ENCODE data around the gene MCAM. TPM values are rescaled to one million over a fixed set of nuclear protein-coding genes. Genes with fewer than 3 reads are reported as not detected.

The MCAM gene
- polyA plus RNA-seq, 3 donors = not detected

DNA sequence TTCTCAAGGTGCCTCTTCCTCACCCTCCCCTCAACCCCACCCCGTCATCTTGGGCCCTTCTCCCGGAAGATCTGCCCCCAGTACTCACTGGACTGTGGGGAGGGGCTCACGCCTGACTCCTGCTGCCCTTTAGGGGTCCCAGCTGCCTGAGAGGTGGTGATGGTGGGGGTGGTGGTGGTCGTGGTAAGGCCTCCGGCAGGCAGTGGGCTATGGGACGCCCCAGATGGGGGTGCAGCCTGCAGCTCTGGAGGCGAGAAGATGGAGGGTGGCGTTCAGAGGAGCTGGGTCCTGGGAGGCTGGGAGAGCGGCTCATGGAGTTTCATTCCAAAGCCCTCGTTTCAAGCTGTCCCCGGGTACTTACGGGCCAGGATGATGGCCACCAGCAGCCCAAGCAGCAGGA is 28.8 kb upstream of the MCAM start:
- peaks cover 12 to 31% of the 10 kb centered on the region in 2 donors for H3K27me3 ChIP-seq (ENCODE audit: control insufficient read depth in 2 of 2, insufficient read depth in 2 of 2, low read length in 2 of 2)
- Mint-ChIP-seq H3K36me3 (peaks cover 0 to 4% of the 10 kb centered on the region in 2 donors), H3K4me1 (peaks cover 8% of the 10 kb centered on the region), H3K9me3 (peaks cover 0 to 6% (median 3%) of the 10 kb centered on the region in 7 donors), H3K27ac (no peak overlapping the region), H3K27me3 (ENCODE audit: low read depth in 3 of 3) (peaks cover 35 to 55% (median 53%) of the 10 kb centered on the region in 3 donors), H3K4me3 (no peak overlapping the region)
- peaks cover 0 to 4% of the 10 kb centered on the region in 2 donors for H3K9me3 ChIP-seq (replicated peaks in 1 of 2; ENCODE audit: control insufficient read depth in 1 of 2, insufficient read depth in 1 of 2, low read length in 2 of 2)
- H3K27ac ChIP-seq (ENCODE audit: low read depth in 1 of 2, low read length in 2 of 2) = no peak overlapping the region
- no peak for DNase-seq
- no peak overlapping the region for H3K4me3 ChIP-seq (replicated peaks in 1 of 3; ENCODE audit: low read depth in 2 of 3, low read length in 3 of 3)
- no peak overlapping the region for H2AFZ ChIP-seq (ENCODE audit: insufficient read depth, low read depth, low read length, poor library complexity, severe bottlenecking)
- WGBS (ENCODE audit: insufficient coverage) = 90% methylated on average over 10 of the region's 12 CpGs
- H3K79me2 ChIP-seq (ENCODE audit: insufficient read depth, low read length) = no peaks in the 10 kb centered on the region
- intact Hi-C loops (cut with micrococcal nuclease) = no loop called here
- no peaks in the 10 kb centered on the region for H3K36me3 ChIP-seq (replicated peaks in 1 of 2; ENCODE audit: control insufficient read depth in 1 of 2, insufficient read depth in 2 of 2, low read length in 2 of 2)
- TF ChIP-seq, protein P1, sequence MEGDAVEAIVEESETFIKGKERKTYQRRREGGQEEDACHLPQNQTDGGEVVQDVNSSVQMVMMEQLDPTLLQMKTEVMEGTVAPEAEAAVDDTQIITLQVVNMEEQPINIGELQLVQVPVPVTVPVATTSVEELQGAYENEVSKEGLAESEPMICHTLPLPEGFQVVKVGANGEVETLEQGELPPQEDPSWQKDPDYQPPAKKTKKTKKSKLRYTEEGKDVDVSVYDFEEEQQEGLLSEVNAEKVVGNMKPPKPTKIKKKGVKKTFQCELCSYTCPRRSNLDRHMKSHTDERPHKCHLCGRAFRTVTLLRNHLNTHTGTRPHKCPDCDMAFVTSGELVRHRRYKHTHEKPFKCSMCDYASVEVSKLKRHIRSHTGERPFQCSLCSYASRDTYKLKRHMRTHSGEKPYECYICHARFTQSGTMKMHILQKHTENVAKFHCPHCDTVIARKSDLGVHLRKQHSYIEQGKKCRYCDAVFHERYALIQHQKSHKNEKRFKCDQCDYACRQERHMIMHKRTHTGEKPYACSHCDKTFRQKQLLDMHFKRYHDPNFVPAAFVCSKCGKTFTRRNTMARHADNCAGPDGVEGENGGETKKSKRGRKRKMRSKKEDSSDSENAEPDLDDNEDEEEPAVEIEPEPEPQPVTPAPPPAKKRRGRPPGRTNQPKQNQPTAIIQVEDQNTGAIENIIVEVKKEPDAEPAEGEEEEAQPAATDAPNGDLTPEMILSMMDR (IDR thresholded peaks at IDR 0.05) = no peak
- H3K4me1 ChIP-seq (ENCODE audit: control insufficient read depth in 1 of 2, insufficient read depth in 2 of 2, low read length in 2 of 2) = peaks cover 9% of the 10 kb centered on the region in 2 donors
- H4K20me1 ChIP-seq (ENCODE audit: insufficient read depth, low read length) = no peaks in the 10 kb centered on the region
- no peak overlapping the region for H3K4me2 ChIP-seq (replicated peaks; ENCODE audit: extremely low read depth, low read length, poor library complexity, severe bottlenecking)
- H3K9ac ChIP-seq (ENCODE audit: insufficient read depth, low read length, poor library complexity, severe bottlenecking) = no peak overlapping the region

GRCh38 chr11:119344291-119345010 is 27.5 kb upstream of the MCAM start:
- H3K27ac ChIP-seq (ENCODE audit: low read depth in 1 of 2, low read length in 2 of 2) = no peak overlapping the region
- H2AFZ ChIP-seq (ENCODE audit: insufficient read depth, low read depth, low read length, poor library complexity, severe bottlenecking) = no peak overlapping the region
- peaks cover 19 to 21% of the 10 kb centered on the region in 2 donors for H3K4me1 ChIP-seq (ENCODE audit: control insufficient read depth in 1 of 2, insufficient read depth in 2 of 2, low read length in 2 of 2)
- 73% methylated on average over 9 of the region's 14 CpGs for WGBS (ENCODE audit: insufficient coverage)
- H3K27me3 Mint-ChIP-seq (ENCODE audit: low read depth in 3 of 3) = peaks cover 33 to 62% (median 58%) of the 10 kb centered on the region in 3 donors
- no peak overlapping the region for H3K27ac Mint-ChIP-seq
- H4K20me1 ChIP-seq (ENCODE audit: insufficient read depth, low read length) = no peaks in the 10 kb centered on the region
- H3K4me3 ChIP-seq (replicated peaks in 1 of 3; ENCODE audit: low read depth in 2 of 3, low read length in 3 of 3) = no peak overlapping the region
- peaks cover 0 to 5% of the 10 kb centered on the region in 2 donors for H3K36me3 Mint-ChIP-seq
- TF ChIP-seq, protein P1 (IDR thresholded peaks at IDR 0.05) = no peak
- H3K9ac ChIP-seq (ENCODE audit: insufficient read depth, low read length, poor library complexity, severe bottlenecking) = no peak overlapping the region
- peaks cover 19 to 38% of the 10 kb centered on the region in 2 donors for H3K27me3 ChIP-seq (ENCODE audit: control insufficient read depth in 2 of 2, insufficient read depth in 2 of 2, low read length in 2 of 2)
- no peak for DNase-seq
- peaks cover 0 to 8% of the 10 kb centered on the region in 2 donors for H3K9me3 ChIP-seq (replicated peaks in 1 of 2; ENCODE audit: control insufficient read depth in 1 of 2, insufficient read depth in 1 of 2, low read length in 2 of 2)
- peaks cover 9% of the 10 kb centered on the region for H3K4me1 Mint-ChIP-seq
- no peaks in the 10 kb centered on the region for H3K79me2 ChIP-seq (ENCODE audit: insufficient read depth, low read length)
- peaks cover 0 to 8% (median 4%) of the 10 kb centered on the region in 7 donors for H3K9me3 Mint-ChIP-seq
- H3K4me2 ChIP-seq (replicated peaks; ENCODE audit: extremely low read depth, low read length, poor library complexity, severe bottlenecking) = no peak overlapping the region
- no peak overlapping the region for H3K4me3 Mint-ChIP-seq
- no peaks in the 10 kb centered on the region for H3K36me3 ChIP-seq (replicated peaks in 1 of 2; ENCODE audit: control insufficient read depth in 1 of 2, insufficient read depth in 2 of 2, low read length in 2 of 2)
- intact Hi-C loops (cut with micrococcal nuclease) = no loop called here

Measured in CD14-positive monocyte (primary cell).